ENCODE measurements around the gene WLS. TPM values are rescaled to one million over a fixed set of nuclear protein-coding genes. Genes with fewer than 3 reads are reported as not detected.
"Not testable (repeated sequence)": the region's sequence is repeated elsewhere in the genome, so short reads cannot be mapped to it uniquely, and the experiment has no call there.

Gene WLS
- total and polyA plus RNA-seq, 4 donors, result 27.3 to 128 (median 71.7) TPM

DNA sequence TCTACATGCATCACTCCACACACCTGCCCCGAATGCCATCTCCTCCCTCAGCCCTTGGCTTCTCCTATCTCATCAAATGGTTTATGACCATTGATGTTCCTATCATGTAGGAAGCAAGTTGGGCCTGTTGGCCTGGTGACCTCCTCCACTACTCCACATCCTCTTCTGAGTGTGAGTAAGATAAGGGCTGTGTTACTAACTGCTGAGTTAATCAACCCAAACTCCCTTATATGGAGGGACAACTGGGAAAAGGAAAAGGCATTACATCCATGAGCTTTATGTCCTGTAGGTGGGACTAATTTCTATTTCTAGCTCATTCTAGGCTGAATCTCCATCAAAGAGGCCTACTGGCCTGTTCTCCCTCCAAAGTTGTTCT is 57.6 kb downstream of the WLS start:
- 93 to 97% methylated on average over 1 of the region's 1 CpG for WGBS, 2 donors
- H3K27me3 ChIP-seq (ENCODE audit: control insufficient read depth in 3 of 3, insufficient read depth in 3 of 3, low read length in 2 of 3), result no peaks in the 10 kb centered on the region
- no peak overlapping the region for H3K4me3 ChIP-seq
- peaks cover 19 to 45% (median 34%) of the 10 kb centered on the region in 5 donors for H3K4me1 ChIP-seq (ENCODE audit: control insufficient read depth in 5 of 5, insufficient read depth in 5 of 5, low read length in 5 of 5)
- TF ChIP-seq, protein P1, sequence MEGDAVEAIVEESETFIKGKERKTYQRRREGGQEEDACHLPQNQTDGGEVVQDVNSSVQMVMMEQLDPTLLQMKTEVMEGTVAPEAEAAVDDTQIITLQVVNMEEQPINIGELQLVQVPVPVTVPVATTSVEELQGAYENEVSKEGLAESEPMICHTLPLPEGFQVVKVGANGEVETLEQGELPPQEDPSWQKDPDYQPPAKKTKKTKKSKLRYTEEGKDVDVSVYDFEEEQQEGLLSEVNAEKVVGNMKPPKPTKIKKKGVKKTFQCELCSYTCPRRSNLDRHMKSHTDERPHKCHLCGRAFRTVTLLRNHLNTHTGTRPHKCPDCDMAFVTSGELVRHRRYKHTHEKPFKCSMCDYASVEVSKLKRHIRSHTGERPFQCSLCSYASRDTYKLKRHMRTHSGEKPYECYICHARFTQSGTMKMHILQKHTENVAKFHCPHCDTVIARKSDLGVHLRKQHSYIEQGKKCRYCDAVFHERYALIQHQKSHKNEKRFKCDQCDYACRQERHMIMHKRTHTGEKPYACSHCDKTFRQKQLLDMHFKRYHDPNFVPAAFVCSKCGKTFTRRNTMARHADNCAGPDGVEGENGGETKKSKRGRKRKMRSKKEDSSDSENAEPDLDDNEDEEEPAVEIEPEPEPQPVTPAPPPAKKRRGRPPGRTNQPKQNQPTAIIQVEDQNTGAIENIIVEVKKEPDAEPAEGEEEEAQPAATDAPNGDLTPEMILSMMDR (IDR thresholded peaks at IDR 0.05; ENCODE audit: control extremely low read depth, extremely low read depth), result no peak
- no peaks in the 10 kb centered on the region for H3K36me3 ChIP-seq (ENCODE audit: control insufficient read depth in 4 of 4, insufficient read depth in 4 of 4, low read length in 4 of 4)
- no peak overlapping the region for H3K9ac ChIP-seq (ENCODE audit: insufficient read depth in 1 of 2, low read length in 2 of 2)
- DNase-seq (no peak), ATAC-seq (ENCODE audit: insufficient read depth, low FRiP score) (no peak)
- peaks cover 0 to 2% (median 0%) of the 10 kb centered on the region in 4 donors for H3K9me3 ChIP-seq (ENCODE audit: control insufficient read depth in 4 of 4, insufficient read depth in 3 of 4, low read length in 3 of 4)
- H3K27ac ChIP-seq (ENCODE audit: low read depth in 1 of 2, low read length in 1 of 2), result peak overlapping the region; percentile 62 to 73

- DNase-seq, result peak; percentile 83 to 93 (median 90)
- Histone ChIP-seq H3K36me3 (ENCODE audit: control insufficient read depth in 4 of 4, insufficient read depth in 4 of 4, low read length in 4 of 4) (no peaks in the 10 kb centered on the region), H3K27ac (ENCODE audit: low read depth in 1 of 2, low read length in 1 of 2) (peak overlapping the region; percentile 62 to 73), H3K27me3 (ENCODE audit: control insufficient read depth in 3 of 3, insufficient read depth in 3 of 3, low read length in 2 of 3) (no peaks in the 10 kb centered on the region), H3K4me3 (no peak overlapping the region), H3K9me3 (ENCODE audit: control insufficient read depth in 4 of 4, insufficient read depth in 3 of 4, low read length in 3 of 4) (peaks cover 0 to 2% (median 0%) of the 10 kb centered on the region in 4 donors), H3K9ac (ENCODE audit: insufficient read depth in 1 of 2, low read length in 2 of 2) (peak overlapping the region in 1 of 2 donors; percentile 2), H3K4me1 (ENCODE audit: control insufficient read depth in 5 of 5, insufficient read depth in 5 of 5, low read length in 5 of 5) (peaks cover 19 to 42% (median 34%) of the 10 kb centered on the region in 5 donors)
- TF ChIP-seq, protein P1 (IDR thresholded peaks at IDR 0.05; ENCODE audit: control extremely low read depth, extremely low read depth), result no peak
- peak; percentile 70 for ATAC-seq (ENCODE audit: insufficient read depth, low FRiP score)
- 54 to 69% methylated on average over 14 of the region's 14 CpGs for WGBS, 2 donors
These were observed 58.2 kb downstream of the WLS start for GRCh38 chr1:68173936-68174737.

DNA sequence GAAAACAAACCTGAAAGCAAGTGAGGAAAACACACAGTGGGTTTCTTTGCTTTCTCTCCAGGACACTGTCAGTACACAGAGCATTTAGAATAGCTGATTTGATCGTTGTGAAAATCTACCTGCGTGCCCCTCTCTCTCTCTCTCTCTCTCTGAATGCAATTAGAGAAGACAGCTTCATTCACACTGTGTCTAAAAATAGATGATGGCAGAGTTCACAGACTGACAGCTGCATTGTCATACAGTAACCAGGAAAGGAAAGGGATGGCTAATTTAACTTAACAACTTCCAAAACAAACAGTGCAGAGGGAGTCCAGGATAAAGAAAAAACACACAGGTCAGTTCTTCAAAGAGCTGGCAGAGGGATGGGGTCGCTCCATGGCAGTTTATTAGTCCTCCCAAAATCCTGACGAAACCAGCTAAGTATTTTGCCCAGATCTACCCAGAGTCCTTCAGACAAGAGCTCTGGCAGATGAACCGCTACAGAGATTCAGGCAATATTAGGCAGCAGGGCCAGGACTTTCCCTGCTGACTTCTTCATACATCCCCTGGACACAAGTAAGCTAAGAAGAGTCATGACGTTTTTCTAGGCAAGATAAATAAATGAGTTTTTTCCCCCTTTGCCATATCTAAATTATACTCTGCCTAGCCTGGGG is 58.9 kb downstream of the WLS start:
- no peak overlapping the region for H3K4me3 ChIP-seq
- H3K4me1 ChIP-seq (ENCODE audit: control insufficient read depth in 5 of 5, insufficient read depth in 5 of 5, low read length in 5 of 5), result peaks cover 19 to 44% (median 34%) of the 10 kb centered on the region in 5 donors
- H3K27me3 ChIP-seq (ENCODE audit: control insufficient read depth in 3 of 3, insufficient read depth in 3 of 3, low read length in 2 of 3), result no peaks in the 10 kb centered on the region
- TF ChIP-seq, protein P1 (IDR thresholded peaks at IDR 0.05; ENCODE audit: control extremely low read depth, extremely low read depth), result no peak
- ATAC-seq (ENCODE audit: insufficient read depth, low FRiP score) (no peak), DNase-seq (peak in 2 of 3 donors; percentile 54 to 58)
- H3K9me3 ChIP-seq (ENCODE audit: control insufficient read depth in 4 of 4, insufficient read depth in 3 of 4, low read length in 3 of 4), result peaks cover 0 to 2% (median 0%) of the 10 kb centered on the region in 4 donors
- 40 to 50% methylated on average over 6 of the region's 6 CpGs for WGBS, 2 donors
- peak overlapping the region; percentile 31 to 73 for H3K27ac ChIP-seq (ENCODE audit: low read depth in 1 of 2, low read length in 1 of 2)
- H3K36me3 ChIP-seq (ENCODE audit: control insufficient read depth in 4 of 4, insufficient read depth in 4 of 4, low read length in 4 of 4), result no peaks in the 10 kb centered on the region
- peak overlapping the region in 1 of 2 donors; percentile 2 for H3K9ac ChIP-seq (ENCODE audit: insufficient read depth in 1 of 2, low read length in 2 of 2)

GRCh38 chr1:68171795-68172194 is 60.5 kb downstream of the WLS start:
- not testable (repeated sequence) for H3K36me3 ChIP-seq (ENCODE audit: control insufficient read depth in 4 of 4, insufficient read depth in 4 of 4, low read length in 4 of 4); H3K4me3 ChIP-seq; H3K27ac ChIP-seq (ENCODE audit: low read depth in 1 of 2, low read length in 1 of 2); H3K9me3 ChIP-seq (ENCODE audit: control insufficient read depth in 4 of 4, insufficient read depth in 3 of 4, low read length in 3 of 4); H3K27me3 ChIP-seq (ENCODE audit: control insufficient read depth in 3 of 3, insufficient read depth in 3 of 3, low read length in 2 of 3); ATAC-seq (ENCODE audit: insufficient read depth, low FRiP score); H3K9ac ChIP-seq (ENCODE audit: insufficient read depth in 1 of 2, low read length in 2 of 2); DNase-seq
- 100% methylated on average over 1 of the region's 1 CpG for WGBS, 2 donors
- peaks cover 16 to 44% (median 30%) of the 10 kb centered on the region in 5 donors for H3K4me1 ChIP-seq (ENCODE audit: control insufficient read depth in 5 of 5, insufficient read depth in 5 of 5, low read length in 5 of 5)

Data from lung (tissue), 12 donors.